IMR-90 (cell line): ENCODE measurements around the gene HIRA. TPM values are rescaled to one million over a fixed set of nuclear protein-coding genes. Genes with fewer than 3 reads are reported as not detected.
A peak's percentile ranks its signal among the peaks of the same experiment; 100 is the strongest.

ENCODE experiments used
- ATAC-seq: fragments of 200-7000 bp; cut with Tn5 transposase; 2 replicates; pipeline ENCODE4 v1.9.1; 2020; ENCODE audit warnings: low read depth, mild to moderate bottlenecking, moderate library complexity
- BruUV-seq: library from RNA; stranded (reverse); fragments of 400-500 nt; replicated peaks from 2 replicates; lab custom pipeline; 2021; lab: Mats Ljungman, UMichigan
- CTCF ChIA-PET: fragments of 300-600 bp; formaldehyde crosslinking; extraction: SDS; loops from one replicate; lab custom pipeline; 2021; ENCODE audit warnings: antibody characterized with exemption; lab: Yijun Ruan, JAX
- POLR2A ChIA-PET: fragments of 300-600 bp; sonication (Branson Sonifier 250); formaldehyde crosslinking; loops from one replicate; lab custom pipeline; 2022; ENCODE audit warnings: antibody characterized with exemption; ENCODE audit not compliant: unreplicated experiment; lab: Charles Lee
- DNase-seq: peaks from one replicate; pipeline ENCODE4 v3.0.0; 2013
- H2AFZ ChIP-seq: replicated peaks from 2 replicates; pipeline ENCODE3; 2013; ENCODE audit warnings: low read length, mild to moderate bottlenecking; ENCODE audit not compliant: poor library complexity
- H2AK5ac ChIP-seq: 2 replicates; pipeline ENCODE4 v1.6.1; 2013; ENCODE audit warnings: low read depth, low read length, inconsistent platforms
- H2AK9ac ChIP-seq: replicated peaks from 2 replicates; pipeline ENCODE3; 2013; ENCODE audit warnings: mild to moderate bottlenecking, low read depth, low read length, moderate library complexity; ENCODE audit not compliant: poor library complexity
- H2BK120ac ChIP-seq: 2 replicates; pipeline ENCODE4 v1.6.1; 2013; ENCODE audit warnings: low read depth, low read length, inconsistent platforms
- H2BK15ac ChIP-seq: 3 replicates; pipeline ENCODE4 v1.6.1; 2013; ENCODE audit warnings: low read depth, low read length, inconsistent platforms
- H2BK20ac ChIP-seq: 2 replicates; pipeline ENCODE4 v1.6.1; 2013; ENCODE audit warnings: low read depth, mild to moderate bottlenecking, inconsistent platforms, low read length, moderate library complexity
- H2BK5ac ChIP-seq: 2 replicates; pipeline ENCODE4 v1.6.1; 2013; ENCODE audit warnings: mild to moderate bottlenecking, low read depth, low read length, inconsistent platforms; ENCODE audit not compliant: poor library complexity, severe bottlenecking
- H3K14ac ChIP-seq: replicated peaks from 2 replicates; pipeline ENCODE4 v1.6.1; 2013; ENCODE audit warnings: low read depth, low read length, inconsistent platforms
- H3K18ac ChIP-seq: 2 replicates; pipeline ENCODE4 v1.6.1; 2013; ENCODE audit warnings: low read depth, low read length, control low read depth
- H3K23ac ChIP-seq: 2 replicates; pipeline ENCODE4 v1.6.1; 2013; ENCODE audit warnings: low read depth, low read length, inconsistent platforms
- H3K27ac ChIP-seq: 2 replicates; pipeline ENCODE4 v1.5.1; 2013; ENCODE audit warnings: mild to moderate bottlenecking, control low read depth, low read length; ENCODE audit not compliant: insufficient read depth
- H3K27me3 ChIP-seq: 2 replicates; pipeline ENCODE4 v1.6.1; 2013; ENCODE audit warnings: low read length; ENCODE audit not compliant: control insufficient read depth, insufficient read depth
- H3K36me3 ChIP-seq: 2 replicates; pipeline ENCODE4 v1.6.1; 2013; ENCODE audit warnings: low read length, mixed read lengths; ENCODE audit not compliant: control insufficient read depth, insufficient read depth
- H3K4ac ChIP-seq: 2 replicates; pipeline ENCODE4 v1.6.1; 2013; ENCODE audit warnings: low read depth, low read length, inconsistent platforms
- H3K4me1 ChIP-seq: 2 replicates; pipeline ENCODE4 v1.6.1; 2013; ENCODE audit warnings: low read length, mixed read lengths; ENCODE audit not compliant: control insufficient read depth, insufficient read depth
- H3K4me2 ChIP-seq: 2 replicates; pipeline ENCODE4 v1.6.1; 2013; ENCODE audit warnings: low read depth, mild to moderate bottlenecking, control low read depth, low read length, moderate library complexity
- H3K4me3 ChIP-seq: 2 replicates; pipeline ENCODE4 v1.5.1; 2013; ENCODE audit warnings: low read depth, mild to moderate bottlenecking, control low read depth, low read length, moderate library complexity; ENCODE audit not compliant: insufficient read depth
- H3K56ac ChIP-seq: 2 replicates; pipeline ENCODE4 v1.6.1; 2013; ENCODE audit warnings: low read length, inconsistent platforms; ENCODE audit not compliant: insufficient read depth; ENCODE audit errors: extremely low read depth
- H3K79me1 ChIP-seq, 2 experiments: 2 replicates each; pipeline ENCODE4 v1.6.1; 2013; ENCODE audit warnings: low read length in 2 of 2, inconsistent platforms in 1 of 2, low read depth in 1 of 2
- H3K9ac ChIP-seq: 2 replicates; pipeline ENCODE4 v1.6.1; 2013; ENCODE audit warnings: low read depth, low read length, control low read depth
- H3K9me1 ChIP-seq: 2 replicates; pipeline ENCODE4 v1.6.1; 2013; ENCODE audit warnings: low read length, inconsistent platforms; ENCODE audit not compliant: insufficient read depth
- H3K9me3 ChIP-seq: 2 replicates; pipeline ENCODE4 v1.6.1; 2013; ENCODE audit warnings: low read length; ENCODE audit not compliant: control insufficient read depth, insufficient read depth
- H4K20me1 ChIP-seq: 2 replicates; pipeline ENCODE4 v1.6.1; 2013; ENCODE audit warnings: low read length, inconsistent platforms; ENCODE audit not compliant: insufficient read depth
- H4K5ac ChIP-seq: 2 replicates; pipeline ENCODE4 v1.6.1; 2013; ENCODE audit warnings: mild to moderate bottlenecking, low read depth, low read length, control low read depth
- H4K8ac ChIP-seq, 2 experiments: 2 replicates each; pipeline ENCODE4 v1.6.1; 2013; ENCODE audit warnings: low read depth in 2 of 2, low read length in 2 of 2, control low read depth in 1 of 2, inconsistent platforms in 1 of 2
- H4K91ac ChIP-seq: 2 replicates; pipeline ENCODE4 v1.6.1; 2013; ENCODE audit warnings: low read depth, low read length, inconsistent platforms; ENCODE audit not compliant: insufficient read depth
- CEBPB ChIP-seq: IDR thresholded peaks from 2 replicates; pipeline ENCODE4 v1.6.1; 2012; ENCODE audit warnings: low read depth, low read length, improper control_type of control experiment
- MAZ ChIP-seq: IDR thresholded peaks from 2 replicates; pipeline ENCODE4 v1.6.1; 2012; ENCODE audit warnings: low read depth, mild to moderate bottlenecking, low read length, improper control_type of control experiment, moderate library complexity, borderline replicate concordance
- WGBS, 2 experiments: methylation state at CpG; one replicate each; pipeline versions ENCODE4 v1.1.5 to v1.1.7; 2013; ENCODE audit warnings: missing lambda C conversion rate in 2 of 2; ENCODE audit not compliant: insufficient read length in 1 of 2; ENCODE audit errors: extremely low coverage in 2 of 2; 5-methylcytosine and 5-hydroxymethylcytosine counted together
- dilution Hi-C: fragments of 300-500 bp; cut with HindIII; formaldehyde crosslinking; loops from one replicate; pipeline ENCODE4 v1.14.3; 2018; ENCODE audit warnings: low sequenced_read_pairs; ENCODE audit not compliant: unreplicated experiment
- in situ Hi-C: fragments of 300-500 bp; cut with MboI; formaldehyde crosslinking; loops from 3 replicates; pipeline ENCODE4 v1.14.3; 2019; ENCODE audit warnings: low sequenced_read_pairs, inconsistent platforms, mixed read lengths
- intact Hi-C: fragments of 100-400 bp; cut with micrococcal nuclease; formaldehyde crosslinking; loops from 2 replicates; pipeline ENCODE4 v1.10.0; 2022
- polyA plus RNA-seq, 3 experiments: library from polyadenylated mRNA; depleted of rRNA; stranded (reverse); fragments of >200 nt; gene quantifications; 2 replicates each; pipeline ENCODE4 v1.2.3, GENCODE V29; 2012; ENCODE audit warnings: low replicate concordance in 1 of 3
- total RNA-seq: library from RNA; depleted of rRNA; stranded (reverse); fragments of >200 nt; gene quantifications from 2 replicates; pipeline ENCODE4 v1.2.3, GENCODE V29; 2012
- TF ChIP-seq, protein P1 (sequence below): conservative IDR thresholded peaks from 2 replicates; pipeline ENCODE4 v1.5.1; 2012; ENCODE audit warnings: mild to moderate bottlenecking, low read depth, low read length, improper control_type of control experiment
- TF ChIP-seq, protein P2 (sequence below): fragments of 150-350 bp; IDR thresholded peaks from 2 replicates; pipeline ENCODE4 v1.6.1; 2017; ENCODE audit warnings: mild to moderate bottlenecking, antibody characterized with exemption, low read length, low read depth

The HIRA gene
- total and polyA plus RNA-seq, 2 of the 4 experiments (the other 2 are of a cell fraction), result 14.5 to 24.2 TPM

GRCh38 chr22:19291580-19292457, 139.7 kb downstream of the HIRA start, which contains the start of gene CLTCL1:
Gene CLTCL1, minus strand, starts transcription at chr22:19291719. Its CDS starts 78 bp downstream, at chr22:19291641.
- Histone ChIP-seq H4K20me1 (peaks cover 19% of the 10 kb centered on the region; the same call in 1 of the 2 replicates), H3K9ac (peak within 1 kb of the TSS; percentile 59), H2BK5ac (peak within 1 kb of the TSS; percentile 19), H2BK15ac (peak within 1 kb of the TSS; percentile 51; the same call in 1 of the 3 replicates), H3K4me1 (peaks cover 17% of the 10 kb centered on the region), H3K4me3 (peak within 1 kb of the TSS; percentile 80), H3K14ac (peak within 1 kb of the TSS; percentile 88), H2BK20ac (peak within 1 kb of the TSS; percentile 64; the same call in 1 of the 2 replicates), H3K79me1 (peaks cover 18 to 35% of the 10 kb centered on the region in 2 experiments), H2BK120ac (peak within 1 kb of the TSS; percentile 61), H3K4me2 (peak within 1 kb of the TSS; percentile 93), H2AK5ac (peak within 1 kb of the TSS; percentile 44; the same call in 1 of the 2 replicates), H3K56ac (peak within 1 kb of the TSS; percentile 70), H3K23ac (peak within 1 kb of the TSS; percentile 89), H4K8ac (peak within 1 kb of the TSS; percentile 56 to 100), H3K9me1 (peaks cover 21% of the 10 kb centered on the region), H2AK9ac (peak within 1 kb of the TSS; percentile 85), H3K36me3 (no peaks in the 10 kb centered on the region), H3K9me3 (no peaks in the 10 kb centered on the region), H2AFZ (peak within 1 kb of the TSS; percentile 96), H3K4ac (peak within 1 kb of the TSS; percentile 91), H4K5ac (peak within 1 kb of the TSS; percentile 78), H3K18ac (peak within 1 kb of the TSS; percentile 33; the same call in 1 of the 2 replicates), H4K91ac (no peak within 1 kb of the TSS), H3K27ac (peak within 1 kb of the TSS; percentile 39), H3K27me3 (peaks cover 3% of the 10 kb centered on the region; the same call in 1 of the 2 replicates)
- WGBS, 2 experiments, result 16% methylated on average over 13 of the region's 74 CpGs; no CpG with 5 or more reads in 1 of the 2 experiments
- dilution Hi-C loops (no loop called here), in situ Hi-C loops (no loop called here), intact Hi-C loops (loop anchor here (1.0 to 10.0 kb wide), 3 partner anchors 113 to 185 kb away; partner anchors contain the start of genes CDC45 and UFD1)
- peak; percentile 84; the same call in 1 of the 2 replicates for TF ChIP-seq MAZ
- TF ChIP-seq CEBPB, result no peak
- TF ChIP-seq, protein P1, sequence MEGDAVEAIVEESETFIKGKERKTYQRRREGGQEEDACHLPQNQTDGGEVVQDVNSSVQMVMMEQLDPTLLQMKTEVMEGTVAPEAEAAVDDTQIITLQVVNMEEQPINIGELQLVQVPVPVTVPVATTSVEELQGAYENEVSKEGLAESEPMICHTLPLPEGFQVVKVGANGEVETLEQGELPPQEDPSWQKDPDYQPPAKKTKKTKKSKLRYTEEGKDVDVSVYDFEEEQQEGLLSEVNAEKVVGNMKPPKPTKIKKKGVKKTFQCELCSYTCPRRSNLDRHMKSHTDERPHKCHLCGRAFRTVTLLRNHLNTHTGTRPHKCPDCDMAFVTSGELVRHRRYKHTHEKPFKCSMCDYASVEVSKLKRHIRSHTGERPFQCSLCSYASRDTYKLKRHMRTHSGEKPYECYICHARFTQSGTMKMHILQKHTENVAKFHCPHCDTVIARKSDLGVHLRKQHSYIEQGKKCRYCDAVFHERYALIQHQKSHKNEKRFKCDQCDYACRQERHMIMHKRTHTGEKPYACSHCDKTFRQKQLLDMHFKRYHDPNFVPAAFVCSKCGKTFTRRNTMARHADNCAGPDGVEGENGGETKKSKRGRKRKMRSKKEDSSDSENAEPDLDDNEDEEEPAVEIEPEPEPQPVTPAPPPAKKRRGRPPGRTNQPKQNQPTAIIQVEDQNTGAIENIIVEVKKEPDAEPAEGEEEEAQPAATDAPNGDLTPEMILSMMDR, result no peak
- TF ChIP-seq, protein P2, sequence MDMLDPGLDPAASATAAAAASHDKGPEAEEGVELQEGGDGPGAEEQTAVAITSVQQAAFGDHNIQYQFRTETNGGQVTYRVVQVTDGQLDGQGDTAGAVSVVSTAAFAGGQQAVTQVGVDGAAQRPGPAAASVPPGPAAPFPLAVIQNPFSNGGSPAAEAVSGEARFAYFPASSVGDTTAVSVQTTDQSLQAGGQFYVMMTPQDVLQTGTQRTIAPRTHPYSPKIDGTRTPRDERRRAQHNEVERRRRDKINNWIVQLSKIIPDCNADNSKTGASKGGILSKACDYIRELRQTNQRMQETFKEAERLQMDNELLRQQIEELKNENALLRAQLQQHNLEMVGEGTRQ, result 0 out of 2 replicates have a peak, but pooled peaks have one; percentile 6
- peak; percentile 91 for ATAC-seq
- BruUV-seq, result no TSS peak
- CTCF ChIA-PET, result interaction anchor here (0.7 kb wide), 1 partner anchor 112 kb away, joined by 3 read pairs; no protein-coding TSS in a partner anchor
- POLR2A ChIA-PET, result interaction anchor here (0.5 kb wide), 1 partner anchor 216 kb away, joined by 3 read pairs; no protein-coding TSS in a partner anchor
- DNase-seq, result peak; percentile 58
